GM15510 (cell line): ENCODE measurements around the gene MRPL22.

ENCODE experiments used
- POLR2A ChIP-seq: IDR thresholded peaks from 3 replicates; pipeline ENCODE4 v1.6.1; 2011; ENCODE audit warnings: borderline replicate concordance; ENCODE audit not compliant: insufficient read length; ENCODE audit errors: extremely low read depth

The MRPL22 gene

DNA sequence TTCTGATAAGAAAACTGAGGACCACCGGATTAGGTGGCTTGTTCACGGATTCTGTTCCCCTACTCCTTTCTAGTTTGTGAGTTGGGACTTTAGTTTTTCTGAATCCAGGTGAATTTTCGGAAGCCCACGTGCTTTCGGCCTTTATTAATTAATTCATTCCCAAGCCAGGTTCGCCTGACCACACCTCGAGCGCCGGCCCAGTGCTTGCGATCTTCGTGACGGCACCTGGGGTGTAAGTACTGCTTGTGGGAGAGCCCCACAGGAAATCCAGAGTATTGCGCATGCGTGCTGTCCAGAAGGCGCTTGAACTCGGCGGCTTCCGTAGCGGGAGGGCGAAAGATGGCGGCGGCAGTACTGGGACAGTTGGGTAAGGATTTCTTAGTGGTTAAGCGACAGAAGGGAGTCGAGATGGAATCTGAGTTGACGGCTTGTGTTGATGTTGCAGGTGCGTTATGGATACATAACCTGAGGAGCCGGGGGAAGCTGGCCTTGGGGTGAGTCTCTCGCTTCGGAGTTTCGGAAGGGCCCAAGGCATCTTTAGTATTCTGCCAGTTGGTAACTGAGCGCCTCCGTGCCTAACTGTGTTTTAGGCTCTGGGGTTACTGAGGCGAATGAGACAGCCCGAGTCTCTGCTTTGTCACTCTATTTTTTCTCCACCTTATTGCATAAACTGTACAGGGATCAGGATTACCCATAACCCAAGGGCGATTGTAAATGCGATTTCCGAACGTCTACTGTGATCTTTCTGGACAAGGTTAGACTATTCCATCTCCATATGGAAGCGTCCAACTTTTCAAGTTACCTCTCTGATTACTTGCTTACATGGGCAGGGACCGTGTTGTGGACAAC lies at the start of gene MRPL22:
TSS of gene MRPL22 (plus strand) at position 302 of the 849 bp plus-strand sequence. CDS start at position 340, 38 bp downstream.
- TF ChIP-seq POLR2A = peak; percentile 91

DNA sequence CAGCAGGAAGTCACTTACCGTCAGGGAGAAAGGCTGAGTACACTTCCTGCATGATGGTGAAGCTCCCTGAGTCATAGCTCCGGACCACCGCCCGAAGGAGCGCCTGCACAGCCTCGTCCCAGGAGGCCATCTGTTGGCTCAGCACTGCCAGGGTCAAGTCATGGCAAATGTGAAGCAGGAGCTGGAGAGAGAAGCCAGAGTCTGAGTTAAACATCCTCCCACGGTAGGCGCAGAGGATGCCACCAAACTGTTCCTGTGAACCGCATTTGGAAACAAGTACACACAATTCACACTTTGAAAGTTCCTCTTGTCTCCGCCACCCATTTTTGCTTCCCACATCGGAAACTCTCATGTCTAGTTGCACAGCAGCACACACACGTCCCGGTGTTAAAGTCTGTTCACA lies 48.5 kb upstream of the MRPL22 start:
- no peak for TF ChIP-seq POLR2A

GRCh38 chr5:154893381-154893780 lies 47.5 kb upstream of the MRPL22 start:
- TF ChIP-seq POLR2A = no peak

GRCh38 chr5:154895606-154896561 lies 45.0 kb upstream of the MRPL22 start:
- TF ChIP-seq POLR2A = no peak

- TF ChIP-seq POLR2A = no peak
Observed at GRCh38 chr5:154896562-154897165, 44.2 kb upstream of the MRPL22 start.

GRCh38 chr5:154898210-154898609 lies 42.7 kb upstream of the MRPL22 start:
- no peak for TF ChIP-seq POLR2A

DNA sequence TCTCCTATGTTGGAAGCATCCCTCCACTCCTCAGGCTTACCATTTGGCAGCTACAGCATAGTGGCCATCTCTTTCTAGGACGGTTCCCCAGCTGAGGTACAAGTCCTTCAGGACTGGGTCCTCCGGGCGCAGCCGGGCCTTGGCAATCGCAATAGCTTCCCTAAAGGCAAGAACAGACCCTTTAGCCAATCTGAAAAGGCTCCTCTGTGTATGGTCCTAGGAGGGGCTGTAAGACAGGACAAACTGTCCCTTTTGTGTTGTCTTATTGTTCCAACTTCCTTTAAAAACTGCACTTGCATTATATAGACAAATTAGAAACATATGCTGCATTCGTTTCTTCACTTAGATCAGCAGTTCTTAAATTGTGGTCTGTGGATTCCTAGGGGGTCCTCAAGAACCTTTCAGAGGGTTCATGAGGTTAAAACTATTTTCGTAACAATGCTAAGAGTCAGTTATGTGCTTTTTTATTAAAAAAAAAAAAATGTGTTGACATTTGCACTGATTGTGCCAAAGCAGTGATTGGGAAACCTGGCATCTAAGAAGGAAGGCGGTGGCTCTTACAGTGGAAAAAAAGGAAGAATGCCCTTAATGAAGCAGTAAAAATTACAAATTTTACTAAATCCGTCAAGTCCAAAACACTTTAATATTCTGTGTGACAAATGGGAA lies 41.6 kb upstream of the MRPL22 start:
- no peak for TF ChIP-seq POLR2A

GRCh38 chr5:154900066-154900465 lies 40.8 kb upstream of the MRPL22 start:
- no peak for TF ChIP-seq POLR2A

- TF ChIP-seq POLR2A = no peak
Observed at GRCh38 chr5:154901276-154901675, 39.6 kb upstream of the MRPL22 start.

GRCh38 chr5:154901913-154902312 lies 39.0 kb upstream of the MRPL22 start:
- TF ChIP-seq POLR2A = no peak

DNA sequence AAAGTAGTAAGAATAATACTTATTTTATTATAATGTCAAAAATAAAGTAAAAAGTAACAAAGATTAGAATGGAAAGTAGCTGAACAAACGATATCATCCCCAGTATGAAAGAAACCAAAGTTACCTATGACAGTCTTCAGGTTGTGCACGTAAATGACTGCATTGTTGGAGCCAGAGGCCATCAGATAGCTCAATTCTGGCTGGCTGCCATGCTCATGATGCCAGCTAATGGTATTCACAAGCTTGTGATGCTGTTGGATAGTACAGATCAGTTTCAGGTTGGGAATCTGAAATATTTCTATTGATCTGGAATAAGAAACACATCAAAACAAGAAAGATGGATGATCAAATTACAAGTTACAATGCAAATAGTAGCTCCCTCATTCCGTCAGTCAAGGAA lies 24.0 kb upstream of the MRPL22 start:
- TF ChIP-seq POLR2A = no peak

- no peak for TF ChIP-seq POLR2A
Observed at GRCh38 chr5:154917757-154918156, 23.1 kb upstream of the MRPL22 start.

DNA sequence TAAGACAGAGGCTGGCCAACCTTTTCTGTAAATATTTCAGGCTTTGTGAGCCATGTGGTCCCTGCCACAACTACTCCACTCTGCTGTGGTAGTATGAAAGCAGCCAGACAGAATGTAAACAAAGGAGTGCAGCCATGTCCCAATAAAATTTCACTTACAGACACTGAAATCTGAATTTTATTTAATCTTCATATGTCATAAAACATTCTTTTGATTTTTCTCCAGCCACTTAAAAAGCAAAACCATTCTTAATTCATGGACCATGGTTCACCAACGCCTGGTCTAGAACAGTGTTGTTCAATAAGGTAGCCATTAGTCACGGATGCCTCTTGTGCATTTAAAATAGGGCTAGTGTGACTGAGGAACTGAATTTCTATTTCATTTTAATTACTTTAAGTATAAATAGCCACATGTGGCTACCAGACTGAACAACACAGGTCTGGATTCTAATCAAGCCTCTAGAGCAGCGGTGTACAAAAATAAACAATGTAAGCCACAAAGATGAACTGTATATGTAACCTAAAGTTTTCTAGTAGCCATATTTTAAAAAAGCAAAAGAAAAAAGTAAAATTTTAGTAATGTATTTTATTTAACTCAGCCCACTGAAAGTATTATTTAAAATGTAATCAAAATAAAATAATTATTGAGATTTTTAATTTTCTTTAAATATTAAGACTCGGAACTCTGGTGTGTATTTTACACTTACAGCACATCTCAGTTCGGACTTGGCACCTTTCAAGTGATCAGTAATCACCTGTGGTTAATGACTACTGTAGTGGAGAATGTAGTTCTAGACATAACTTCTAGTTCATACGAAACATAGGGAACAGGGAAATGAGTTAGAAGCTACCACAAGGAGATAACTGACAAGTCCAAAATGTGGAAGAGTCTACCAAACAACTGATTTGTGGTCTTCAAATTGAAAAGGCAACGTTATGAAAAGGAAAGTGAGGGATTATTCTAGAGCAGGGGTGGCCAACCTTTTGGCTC lies 17.1 kb upstream of the MRPL22 start:
- no peak for TF ChIP-seq POLR2A

DNA sequence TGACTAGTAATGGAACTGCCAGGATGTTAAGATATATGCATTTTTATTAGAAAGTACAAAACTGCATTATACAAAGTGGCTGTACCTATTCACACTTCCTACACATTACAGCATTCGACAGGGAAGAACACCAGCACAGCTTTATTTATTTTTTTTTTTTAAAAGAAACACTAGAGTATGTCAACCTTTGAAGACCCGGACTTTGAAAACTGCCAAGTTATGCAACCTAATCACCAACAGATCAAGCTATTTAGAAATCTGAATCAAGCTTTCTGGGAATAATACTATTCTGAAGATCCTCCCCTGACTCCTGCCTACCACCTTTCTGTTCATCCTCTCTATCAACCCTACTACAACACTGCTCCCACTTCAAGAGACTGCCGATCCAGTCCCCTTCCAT lies 7.3 kb upstream of the MRPL22 start:
- TF ChIP-seq POLR2A = no peak

- TF ChIP-seq POLR2A = no peak
Observed at GRCh38 chr5:154934881-154935280, 6.0 kb upstream of the MRPL22 start.
